OCI-LY1 (cell line): Measurements from ENCODE around the gene SEMA3A.

Experiments used
- CTCF ChIP-seq: fragments of 200-600 bp; sonication (generic), shearing (Covaris generic); IDR thresholded peaks from 2 replicates; pipeline ENCODE4 v1.5.1; 2017; ENCODE audit warnings: mild to moderate bottlenecking, antibody characterized with exemption, low read length, moderate library complexity, mixed read lengths
- EZH2 ChIP-seq: fragments of 200-600 bp; sonication (generic), shearing (Covaris generic); IDR thresholded peaks from 2 replicates; pipeline ENCODE4 v1.8.0; 2017; ENCODE audit warnings: borderline replicate concordance, mixed run types, mild to moderate bottlenecking, antibody characterized with exemption, low read length, moderate library complexity, mixed read lengths

DNA sequence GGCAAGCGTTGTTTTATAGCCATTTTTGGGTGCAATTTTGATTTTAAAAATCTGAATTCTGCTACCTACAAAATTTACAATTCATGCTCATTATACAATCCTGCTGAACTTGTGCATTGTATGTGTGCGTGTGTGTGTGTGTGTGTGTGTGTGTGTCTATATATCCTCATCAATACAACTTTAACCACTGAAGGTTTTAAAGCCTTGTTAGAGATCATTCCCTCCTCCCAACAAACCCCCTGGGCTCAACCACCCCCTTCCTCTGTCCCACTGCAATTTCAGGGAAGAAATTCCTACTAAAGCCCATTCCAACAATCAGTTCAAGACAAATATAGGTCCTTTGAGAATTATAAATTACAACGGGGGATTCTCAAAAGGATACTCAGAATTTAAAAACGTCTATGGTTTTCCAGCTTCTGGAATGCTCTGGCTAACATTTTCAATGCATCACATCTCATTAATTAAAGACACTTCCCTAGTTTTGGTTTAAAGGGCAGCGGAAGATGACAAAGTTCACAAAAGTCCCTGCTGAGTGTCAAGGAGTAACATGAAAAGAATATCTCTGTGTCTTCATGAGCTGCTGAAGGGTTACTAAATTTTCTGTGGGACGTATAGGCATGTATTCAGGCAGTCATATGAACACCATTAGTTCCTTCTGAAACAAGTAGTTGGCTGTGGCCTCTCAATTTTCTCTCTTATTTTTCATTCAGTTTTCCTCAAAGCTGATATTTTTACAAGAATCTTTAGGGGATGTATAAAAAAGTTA lies 889 bp upstream of the SEMA3A start:
- no peak for TF ChIP-seq EZH2
- no peak for TF ChIP-seq CTCF
